NCI-H2029 (cell line): ENCODE results near the gene CNKSR3.

ENCODE experiments used
- DNase-seq: peaks from one replicate; lab custom pipeline; 2025; lab: John Stamatoyannopoulos, UW

CNKSR3 gene

GRCh38 chr6:154381548-154381947 is 128.9 kb downstream of the CNKSR3 start:
- no peak for DNase-seq

GRCh38 chr6:154380741-154381140 is 129.7 kb downstream of the CNKSR3 start:
- DNase-seq, result no peak

- DNase-seq, result no peak
Measured at GRCh38 chr6:154379585-154379984, 130.9 kb downstream of the CNKSR3 start.

GRCh38 chr6:154378518-154378917 is 132.0 kb downstream of the CNKSR3 start:
- DNase-seq, result no peak

GRCh38 chr6:154377726-154378125 is 132.8 kb downstream of the CNKSR3 start:
- no peak for DNase-seq

- no peak for DNase-seq
Measured at GRCh38 chr6:154373971-154374370, 136.5 kb downstream of the CNKSR3 start.

- DNase-seq, result no peak
Measured at GRCh38 chr6:154371281-154371680, 139.2 kb downstream of the CNKSR3 start.

DNA sequence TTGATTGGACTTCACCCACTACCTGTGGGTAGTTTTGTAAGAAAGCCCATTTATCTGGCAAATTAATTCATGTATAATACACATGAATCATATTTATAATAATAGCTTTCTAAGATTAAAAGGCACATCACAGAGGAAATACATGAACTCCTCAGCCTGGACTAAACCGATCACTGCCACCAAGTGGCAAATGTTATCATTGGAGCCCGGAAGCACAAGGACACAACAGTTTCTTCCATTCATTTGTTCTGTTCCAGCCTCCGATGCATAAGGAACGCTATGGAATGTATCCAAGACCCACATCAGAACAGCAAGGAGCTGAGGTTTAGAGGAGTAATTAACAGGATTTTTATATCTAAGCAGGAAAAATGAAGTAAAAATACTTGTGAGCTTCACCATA is 139.9 kb downstream of the CNKSR3 start:
- no peak for DNase-seq

GRCh38 chr6:154367839-154368695 is 142.4 kb downstream of the CNKSR3 start:
- no peak for DNase-seq

DNA sequence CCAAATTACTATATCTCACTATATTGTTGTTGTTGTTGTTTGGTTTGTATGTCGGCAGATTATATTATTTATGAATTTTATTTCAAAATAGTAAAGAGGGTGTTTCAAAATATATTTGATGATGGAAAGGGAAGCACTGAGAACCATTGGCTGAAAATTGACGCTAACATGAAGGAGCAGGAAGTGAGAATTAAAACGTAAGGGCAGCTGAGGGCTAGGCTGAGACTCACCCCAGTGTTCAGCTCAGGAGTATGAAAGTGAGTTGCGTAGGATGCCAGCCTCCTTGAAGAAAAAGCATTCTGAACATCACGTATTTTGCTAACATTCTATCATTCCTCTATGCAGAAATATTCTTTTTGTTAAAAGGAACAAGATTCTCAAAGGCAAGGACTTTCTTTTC is 143.1 kb downstream of the CNKSR3 start:
- no peak for DNase-seq

- no peak for DNase-seq
Measured at GRCh38 chr6:154363821-154364220, 146.7 kb downstream of the CNKSR3 start.

DNA sequence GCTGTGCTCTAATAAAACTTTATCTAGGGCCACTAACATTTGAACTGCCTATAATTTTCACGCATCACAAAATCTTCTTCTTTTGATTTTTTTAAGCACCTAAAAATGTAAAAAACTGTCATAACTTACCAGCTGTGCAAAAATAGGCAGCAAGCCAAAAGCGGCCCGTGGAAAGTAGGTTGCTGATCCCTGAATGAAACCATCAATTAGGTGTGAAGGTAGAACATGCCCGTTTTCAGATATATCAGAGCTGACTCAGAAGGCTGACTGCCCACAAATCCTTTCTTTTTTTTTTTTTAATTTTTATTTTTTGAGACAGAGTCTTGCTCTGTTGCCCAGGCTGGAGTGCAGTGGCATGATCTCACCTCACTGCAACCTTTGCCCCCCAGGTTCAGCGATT is 149.0 kb downstream of the CNKSR3 start:
- no peak for DNase-seq

GRCh38 chr6:154360476-154360875 is 150.0 kb downstream of the CNKSR3 start:
- no peak for DNase-seq

- DNase-seq, result no peak
Measured at GRCh38 chr6:154359679-154360078, 150.8 kb downstream of the CNKSR3 start.

DNA sequence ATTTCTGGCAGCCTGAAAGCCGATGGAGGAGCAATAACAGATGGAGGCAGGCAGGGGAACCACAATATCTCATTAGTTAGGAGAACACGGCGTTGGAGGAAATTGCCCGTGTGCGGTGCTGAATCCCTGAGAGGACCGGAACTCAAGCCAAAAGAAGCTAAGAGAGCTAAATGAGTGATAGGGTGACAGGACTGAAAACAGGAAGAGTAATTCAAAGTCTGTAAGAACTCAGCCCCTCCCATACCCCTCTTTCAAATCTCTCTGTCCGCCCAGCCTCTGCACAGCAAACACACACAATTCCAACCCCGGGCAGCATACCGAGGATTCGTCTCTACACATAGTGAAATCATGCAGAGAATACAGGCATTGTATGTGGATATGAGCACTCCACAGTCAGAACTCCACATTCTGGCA is 151.3 kb downstream of the CNKSR3 start:
- no peak for DNase-seq

- DNase-seq, result no peak
Measured at GRCh38 chr6:154358019-154358545, 152.4 kb downstream of the CNKSR3 start.

GRCh38 chr6:154356690-154357089 is 153.8 kb downstream of the CNKSR3 start, which contains the start of gene IPCEF1:
Gene IPCEF1 (minus strand): TSS chr6:154356803. CDS start chr6:154265947, 90,856 bp downstream.
- DNase-seq, result no peak

DNA sequence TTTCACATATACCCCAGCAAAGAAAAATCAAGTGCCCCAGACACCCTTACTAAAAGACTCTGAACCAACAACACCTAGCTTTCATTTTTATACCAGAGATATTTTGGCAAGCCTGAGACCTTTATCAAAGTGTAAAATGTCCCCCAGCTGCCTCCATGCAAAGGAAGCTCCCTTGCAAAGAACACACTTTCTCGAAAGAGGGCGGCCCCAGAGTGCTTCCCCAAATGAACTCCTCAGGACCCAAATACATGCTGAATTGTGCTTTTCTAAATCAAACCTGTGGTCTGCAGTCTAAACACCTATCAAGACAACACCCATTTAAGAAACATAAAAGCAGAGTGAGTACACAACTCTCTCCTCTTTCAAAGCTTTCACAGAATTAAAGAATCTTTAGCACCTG is 154.4 kb downstream of the CNKSR3 start:
- DNase-seq, result no peak

DNA sequence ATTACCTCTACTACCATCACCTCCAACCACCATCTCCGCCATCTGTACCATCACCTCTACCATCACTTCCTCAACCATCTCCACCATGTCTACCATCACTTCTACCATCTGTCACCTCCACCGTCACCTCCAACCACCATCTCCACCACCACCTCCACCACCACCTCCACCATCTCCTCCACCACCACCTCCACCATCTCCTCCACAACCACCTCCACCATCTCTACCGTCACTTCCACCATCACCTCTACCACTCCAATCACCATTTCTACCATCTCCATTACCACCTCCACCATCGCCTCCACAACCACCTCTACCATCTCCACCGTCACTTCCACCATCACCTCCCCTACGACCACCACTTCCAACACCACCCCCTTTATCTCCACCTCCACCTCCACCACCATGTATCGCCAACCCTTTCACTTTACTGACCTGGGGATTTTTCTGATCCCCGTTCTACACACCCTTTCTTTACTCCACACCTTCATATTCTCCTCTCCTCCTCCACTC is 156.2 kb downstream of the CNKSR3 start:
- no peak for DNase-seq

DNA sequence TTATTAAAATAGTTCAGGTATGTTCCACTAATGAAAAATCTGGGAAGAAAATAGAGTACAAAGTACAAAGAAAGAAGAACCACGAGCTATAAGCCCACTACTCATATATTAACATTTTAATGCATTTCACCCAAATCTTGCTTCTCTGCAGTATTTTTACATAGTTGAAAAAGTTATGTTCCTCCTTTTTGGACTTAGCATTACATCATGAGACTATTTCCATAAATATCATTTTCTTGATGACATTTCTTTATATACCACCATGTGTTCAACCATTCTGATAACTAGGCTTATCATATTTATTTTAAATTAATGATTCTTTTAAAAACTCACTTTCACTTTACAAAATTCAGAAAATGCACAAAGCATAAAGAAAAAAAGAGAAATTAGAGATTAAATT is 156.9 kb downstream of the CNKSR3 start:
- DNase-seq, result no peak

- no peak for DNase-seq
Measured at GRCh38 chr6:154352898-154353585, 157.4 kb downstream of the CNKSR3 start.

- DNase-seq, result no peak
Measured at GRCh38 chr6:154350293-154350692, 160.2 kb downstream of the CNKSR3 start.

GRCh38 chr6:154347981-154348380 is 162.5 kb downstream of the CNKSR3 start:
- DNase-seq, result no peak
